HG03108 (cell line): Measurements from ENCODE around the gene ABCA2.
"Not testable (repeated sequence)": the region's sequence is repeated elsewhere in the genome, so short reads cannot be mapped to it uniquely, and the experiment has no call there.

Source experiments
- ATAC-seq: cut with Tn5 transposase; IDR thresholded peaks from one replicate; pipeline ENCODE4 v1.9.1; 2021; ENCODE audit warnings: moderate library complexity; ENCODE audit not compliant: unreplicated experiment

ABCA2 gene

DNA sequence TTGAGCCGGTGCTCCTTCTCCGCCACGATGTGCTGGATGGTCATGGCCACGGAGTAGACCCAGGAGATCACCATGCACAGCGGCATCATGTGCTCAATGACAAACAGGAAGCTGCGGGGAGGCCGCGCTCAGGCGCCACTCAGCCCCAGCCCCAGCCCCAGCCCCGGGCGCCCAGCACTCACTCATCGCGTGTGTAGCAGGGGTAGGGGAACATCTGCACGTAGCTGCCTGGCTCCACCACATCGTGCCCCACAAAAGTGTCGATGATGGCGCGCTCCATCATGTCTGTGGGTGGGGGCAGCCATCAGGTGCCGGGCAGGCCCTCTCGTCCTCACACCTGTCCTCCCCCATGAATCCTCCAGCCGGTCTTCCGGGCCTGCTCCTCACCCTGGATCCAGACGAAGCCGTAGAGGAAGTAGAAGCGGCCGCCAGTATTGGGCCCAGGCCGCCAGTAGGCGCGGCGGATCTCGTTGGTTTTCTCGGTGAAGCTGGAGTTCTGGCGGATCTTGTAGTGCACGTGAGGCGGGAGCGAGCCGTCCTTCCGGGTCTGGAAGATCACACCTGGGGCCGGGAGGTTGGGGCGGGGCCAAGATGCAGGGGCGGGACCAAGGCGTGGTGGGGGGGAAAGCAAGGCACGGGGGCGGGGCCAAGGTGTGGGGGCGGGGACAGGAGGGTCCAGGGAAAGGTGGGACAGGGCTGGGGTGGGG lies 10.1 kb downstream of the ABCA2 start:
- ATAC-seq: no peak

DNA sequence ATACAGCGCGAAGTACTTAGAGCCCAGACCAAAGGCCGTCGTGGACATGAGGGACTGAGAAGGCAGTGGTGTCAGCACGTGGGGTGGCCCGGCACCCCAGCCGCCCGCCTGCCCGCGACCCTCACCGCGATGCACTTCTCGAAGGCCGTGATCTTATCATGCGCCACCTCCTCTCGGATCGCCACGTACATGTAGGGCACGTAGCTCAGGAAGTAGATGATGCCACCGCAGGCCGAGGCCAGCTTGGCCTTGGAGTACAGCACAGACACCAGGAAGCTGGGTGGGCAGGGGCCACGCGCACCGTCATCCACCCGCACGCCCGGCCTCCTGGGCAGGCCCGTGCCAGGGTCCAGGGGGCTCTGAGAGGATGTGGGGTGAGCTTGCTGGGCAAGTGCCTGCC lies 11.0 kb downstream of the ABCA2 start:
- ATAC-seq: no peak

DNA sequence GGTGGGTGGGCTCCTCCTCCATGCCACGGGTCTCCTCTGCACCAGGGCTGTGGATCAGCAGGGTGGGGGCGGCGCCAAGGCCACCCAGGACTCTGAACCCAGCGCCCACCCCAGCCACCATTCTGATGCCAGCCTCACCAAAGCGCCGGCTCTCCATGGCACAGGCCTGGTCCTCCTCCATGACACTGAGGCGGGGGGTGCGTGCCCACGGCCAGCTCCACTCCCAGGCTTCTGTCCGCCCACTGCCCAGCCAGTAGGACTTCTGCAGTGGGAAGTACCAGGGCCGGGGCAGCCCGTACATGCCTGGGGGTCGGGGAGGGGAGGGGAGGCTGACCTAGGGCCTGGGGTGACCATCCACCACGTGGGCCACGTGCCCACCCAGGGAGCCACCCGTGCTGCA lies 11.6 kb downstream of the ABCA2 start:
- ATAC-seq: no peak

GRCh38 chr9:137015976-137016375 lies 12.1 kb downstream of the ABCA2 start:
- no peak for ATAC-seq

DNA sequence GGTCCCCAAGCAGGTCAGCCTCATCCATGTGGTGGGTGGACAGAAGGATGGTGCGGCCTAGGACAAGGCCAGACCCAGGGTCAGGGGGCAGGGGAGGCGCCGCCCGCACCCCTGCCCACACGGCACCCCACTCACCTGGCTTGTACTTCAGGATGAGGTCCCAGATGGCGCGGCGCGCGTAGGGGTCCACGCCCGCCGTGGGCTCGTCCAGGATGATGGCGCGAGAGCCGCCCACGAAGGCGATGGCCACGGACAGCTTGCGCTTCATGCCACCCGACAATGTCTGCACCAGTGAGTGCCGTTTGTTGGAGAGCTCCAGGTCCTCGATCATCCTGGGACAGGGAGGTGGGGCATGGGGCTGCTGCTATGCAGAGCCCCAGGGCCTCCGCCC lies 12.5 kb downstream of the ABCA2 start:
- no peak for ATAC-seq

DNA sequence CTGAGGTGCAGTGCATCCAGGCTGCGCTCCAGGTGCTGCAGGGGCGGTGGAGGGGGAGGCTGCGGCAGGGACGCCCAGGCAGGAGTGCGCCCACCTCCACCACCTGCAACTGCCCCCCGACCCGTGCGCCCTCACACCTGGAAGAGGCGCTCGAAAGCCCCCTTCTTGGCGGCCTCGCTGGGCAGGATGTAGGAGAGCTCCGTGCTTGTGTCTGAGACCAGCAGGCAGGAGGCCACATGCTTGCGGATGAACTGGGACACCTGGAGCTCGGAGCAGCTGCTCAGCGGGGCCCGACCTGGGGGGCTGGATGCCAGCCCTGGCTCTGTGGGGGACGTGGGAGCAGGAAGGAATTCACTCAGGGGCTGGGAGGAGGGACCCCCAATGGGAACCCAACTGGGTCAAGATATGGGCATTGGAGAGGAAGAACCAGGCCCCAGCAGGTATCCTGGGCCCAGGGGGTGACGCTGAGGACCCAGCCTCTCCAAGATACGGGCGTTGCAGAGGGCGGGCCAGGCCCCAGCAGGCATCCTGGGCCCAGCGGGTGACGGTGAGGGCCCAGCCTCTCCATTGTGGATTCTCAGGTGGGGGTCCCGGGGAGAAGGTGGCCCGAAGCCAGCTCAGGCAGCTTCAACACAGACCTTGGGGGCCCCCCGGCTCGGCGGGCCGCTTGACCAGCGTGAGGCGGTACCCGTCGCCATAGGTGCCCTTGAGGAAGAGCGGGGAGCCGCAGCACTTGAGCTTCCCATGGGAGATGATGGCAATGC lies 13.1 kb downstream of the ABCA2 start:
- no peak for ATAC-seq

GRCh38 chr9:137014166-137014565 lies 13.9 kb downstream of the ABCA2 start:
- no peak for ATAC-seq

DNA sequence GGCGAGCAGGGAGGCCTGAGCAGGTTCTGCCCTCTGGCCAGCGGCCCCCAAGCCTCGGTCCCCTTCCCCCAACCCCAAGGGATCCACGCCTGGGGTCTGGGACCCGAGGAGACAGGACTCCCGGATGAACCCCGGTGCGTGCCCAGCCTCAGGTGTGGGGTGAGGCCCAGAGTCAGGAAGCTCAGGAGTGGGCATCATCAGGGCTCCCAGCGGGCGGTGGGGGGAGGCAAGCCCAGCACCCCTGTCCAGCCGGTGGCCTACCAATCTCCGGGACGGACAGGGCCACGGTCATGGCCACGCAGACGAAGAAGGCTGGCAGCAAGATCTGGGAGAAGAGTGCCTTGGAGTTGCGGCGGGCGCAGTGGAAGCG lies 14.5 kb downstream of the ABCA2 start:
- no peak for ATAC-seq

DNA sequence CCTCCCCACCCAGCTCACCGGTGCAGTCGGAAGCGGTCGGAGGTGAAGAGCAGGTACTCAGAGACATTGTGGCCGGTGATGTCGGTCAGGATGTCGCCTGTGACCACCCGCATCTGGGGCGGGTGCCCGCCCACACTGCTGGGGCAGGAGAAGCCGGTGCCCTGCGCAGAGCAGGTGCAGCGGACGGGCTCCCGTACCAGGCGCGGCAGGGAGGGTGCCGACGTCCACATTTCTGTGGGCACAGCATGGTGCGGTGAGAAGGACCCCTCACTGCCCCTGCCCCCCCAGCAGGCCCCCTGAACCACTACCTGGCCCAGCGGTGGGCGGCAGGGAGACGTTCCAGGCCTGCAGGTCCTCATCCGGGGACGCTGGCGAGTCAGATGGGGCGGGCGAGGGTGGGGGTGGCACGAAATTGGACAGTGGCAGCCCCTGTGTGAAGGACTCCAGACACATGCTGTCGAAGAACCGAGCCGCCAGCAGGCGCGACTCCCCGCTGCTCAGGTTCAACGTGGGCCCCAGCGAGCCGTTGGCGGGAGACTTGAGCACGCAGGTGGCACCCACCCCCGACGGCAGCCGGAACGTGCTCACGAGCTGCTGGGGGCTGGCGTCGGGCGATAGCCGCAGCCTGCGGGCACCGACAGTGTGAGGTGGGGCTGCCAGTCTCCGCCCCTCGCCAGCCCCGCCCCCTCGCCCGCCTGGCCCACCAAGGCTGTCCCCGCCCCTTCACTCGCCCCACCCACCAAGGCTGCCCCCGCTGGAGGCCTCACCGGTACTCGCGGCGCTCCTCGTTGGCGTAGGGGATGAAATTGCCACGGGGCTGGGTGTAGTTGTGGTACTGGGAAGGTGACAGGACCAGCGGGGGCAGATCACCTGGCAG lies 15.1 kb downstream of the ABCA2 start:
- no peak for ATAC-seq

GRCh38 chr9:137011907-137012675 lies 15.9 kb downstream of the ABCA2 start:
- no peak for ATAC-seq

DNA sequence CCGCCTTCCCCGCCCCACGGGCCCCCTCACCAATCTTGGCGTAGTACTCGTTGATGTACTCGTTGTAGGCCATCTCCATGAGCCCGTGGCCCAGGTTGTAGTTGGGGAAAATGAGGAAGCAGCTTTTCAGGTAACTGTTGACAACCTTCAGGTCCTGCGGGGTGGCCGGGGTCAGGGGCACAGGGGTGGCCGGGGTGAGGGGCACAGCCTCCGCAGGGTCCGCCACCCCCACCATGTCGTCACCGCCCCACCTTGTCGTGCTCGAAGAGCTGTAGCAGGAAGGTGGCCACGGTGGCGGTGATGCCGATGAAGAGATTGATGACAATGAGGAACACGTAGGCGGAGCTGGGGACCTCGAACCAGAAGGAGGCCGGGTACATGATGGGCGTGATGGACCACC lies 16.9 kb downstream of the ABCA2 start:
- ATAC-seq: no peak

DNA sequence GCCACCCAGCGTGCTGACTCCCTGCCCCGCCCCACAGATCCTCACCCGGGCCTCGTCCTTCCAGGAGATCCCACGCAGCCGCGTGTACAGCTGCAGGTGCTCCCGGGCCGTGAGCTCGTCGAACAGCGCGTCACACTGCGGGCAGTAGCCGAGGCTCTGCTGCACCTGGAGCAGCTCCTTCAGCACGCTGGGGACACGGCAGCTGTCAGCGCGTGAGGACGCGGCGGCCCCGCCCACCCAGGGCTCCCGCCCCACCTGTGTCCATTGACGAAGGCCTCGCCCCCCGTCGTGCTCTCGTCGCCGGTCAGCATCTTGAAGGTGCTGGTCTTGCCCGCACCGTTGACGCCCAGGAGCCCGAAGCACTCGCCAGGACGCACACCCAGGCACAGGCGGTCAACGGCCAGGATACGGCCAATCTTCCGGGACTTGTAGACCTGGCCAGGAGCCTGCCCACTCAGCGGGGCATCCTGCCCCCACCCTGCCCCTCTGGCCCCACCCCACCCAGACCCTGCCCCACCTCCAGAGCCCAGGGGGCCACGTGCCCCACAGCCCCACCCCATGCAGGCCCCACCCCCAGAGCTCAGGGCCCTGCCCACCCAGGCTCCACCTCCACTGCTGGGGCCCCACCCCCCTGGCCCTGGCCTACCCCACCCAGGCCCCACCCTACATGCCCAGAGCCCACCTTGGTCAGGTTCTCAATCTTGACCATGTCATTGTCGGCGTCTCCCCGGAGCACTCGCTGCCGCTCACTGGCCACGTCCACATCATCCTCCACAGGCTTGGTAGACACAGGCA lies 17.9 kb downstream of the ABCA2 start:
- no peak for ATAC-seq

GRCh38 chr9:137009217-137009616 lies 18.8 kb downstream of the ABCA2 start:
- ATAC-seq: no peak

GRCh38 chr9:137008312-137008711 lies 19.7 kb downstream of the ABCA2 start:
- no peak for ATAC-seq

DNA sequence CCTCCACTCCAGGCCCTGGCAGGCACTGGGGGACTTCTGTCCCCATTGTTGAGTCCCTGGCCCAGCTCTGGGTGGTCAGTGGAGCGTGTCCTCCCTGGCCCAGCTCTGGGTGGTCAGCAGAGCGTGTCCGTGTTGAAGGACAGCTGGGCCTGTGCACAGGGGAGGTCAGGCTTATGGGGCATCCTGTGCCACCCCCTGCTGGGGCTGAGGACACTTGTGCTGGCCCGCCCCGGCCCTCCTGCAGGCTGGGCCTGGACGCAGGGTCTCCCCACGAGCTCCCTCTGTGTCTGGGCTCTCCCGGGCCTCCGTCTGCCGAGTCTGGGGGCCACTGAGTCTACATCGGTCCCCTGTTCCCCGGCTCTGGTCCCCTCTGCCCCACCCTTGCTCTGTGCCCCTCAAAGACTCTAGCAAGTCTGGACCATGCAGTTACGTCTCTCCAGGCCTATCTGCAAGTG lies 20.2 kb downstream of the ABCA2 start:
- no peak for ATAC-seq

DNA sequence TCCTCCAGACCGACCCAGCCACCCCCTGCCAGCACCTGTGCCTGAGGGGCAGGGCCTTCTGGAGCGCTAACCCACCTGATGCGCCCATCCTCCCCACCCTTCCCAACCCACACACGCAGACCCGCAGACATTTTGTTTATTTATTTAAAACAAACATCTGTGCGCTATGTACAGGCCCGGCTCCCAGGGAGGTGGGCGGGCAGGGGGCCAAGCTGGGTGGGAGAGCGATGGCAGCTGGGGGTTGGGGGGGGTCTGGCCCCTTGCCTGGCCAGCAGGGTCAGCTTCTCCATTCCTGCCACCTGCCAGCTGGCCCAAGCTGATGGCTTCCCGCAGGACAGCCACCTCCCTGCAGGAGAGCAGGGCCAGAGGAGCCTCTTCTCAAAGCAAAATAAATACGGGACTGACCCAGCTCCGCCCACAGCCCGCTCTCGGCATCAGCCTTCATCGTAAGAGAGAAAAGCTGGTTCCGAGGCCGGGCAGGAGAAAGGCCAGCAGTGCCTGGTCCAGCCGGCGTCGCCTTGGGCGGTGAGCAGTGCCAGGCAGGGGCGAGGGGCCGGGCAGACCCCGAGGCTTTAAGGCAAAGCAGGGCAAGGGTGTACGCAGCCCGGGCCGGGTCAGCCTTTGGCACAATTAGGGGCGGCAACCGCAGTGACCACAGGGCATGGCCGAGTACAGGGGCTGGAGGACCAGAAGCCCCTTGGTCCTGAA lies 20.8 kb downstream of the ABCA2 start:
- no peak for ATAC-seq

- no peak for ATAC-seq
Observed at GRCh38 chr9:137006116-137007003, 21.7 kb downstream of the ABCA2 start.

GRCh38 chr9:137004285-137004684 lies 23.8 kb downstream of the ABCA2 start:
- not testable (repeated sequence) for ATAC-seq
